ENCODE results near the gene VSX2.

The VSX2 gene

DNA sequence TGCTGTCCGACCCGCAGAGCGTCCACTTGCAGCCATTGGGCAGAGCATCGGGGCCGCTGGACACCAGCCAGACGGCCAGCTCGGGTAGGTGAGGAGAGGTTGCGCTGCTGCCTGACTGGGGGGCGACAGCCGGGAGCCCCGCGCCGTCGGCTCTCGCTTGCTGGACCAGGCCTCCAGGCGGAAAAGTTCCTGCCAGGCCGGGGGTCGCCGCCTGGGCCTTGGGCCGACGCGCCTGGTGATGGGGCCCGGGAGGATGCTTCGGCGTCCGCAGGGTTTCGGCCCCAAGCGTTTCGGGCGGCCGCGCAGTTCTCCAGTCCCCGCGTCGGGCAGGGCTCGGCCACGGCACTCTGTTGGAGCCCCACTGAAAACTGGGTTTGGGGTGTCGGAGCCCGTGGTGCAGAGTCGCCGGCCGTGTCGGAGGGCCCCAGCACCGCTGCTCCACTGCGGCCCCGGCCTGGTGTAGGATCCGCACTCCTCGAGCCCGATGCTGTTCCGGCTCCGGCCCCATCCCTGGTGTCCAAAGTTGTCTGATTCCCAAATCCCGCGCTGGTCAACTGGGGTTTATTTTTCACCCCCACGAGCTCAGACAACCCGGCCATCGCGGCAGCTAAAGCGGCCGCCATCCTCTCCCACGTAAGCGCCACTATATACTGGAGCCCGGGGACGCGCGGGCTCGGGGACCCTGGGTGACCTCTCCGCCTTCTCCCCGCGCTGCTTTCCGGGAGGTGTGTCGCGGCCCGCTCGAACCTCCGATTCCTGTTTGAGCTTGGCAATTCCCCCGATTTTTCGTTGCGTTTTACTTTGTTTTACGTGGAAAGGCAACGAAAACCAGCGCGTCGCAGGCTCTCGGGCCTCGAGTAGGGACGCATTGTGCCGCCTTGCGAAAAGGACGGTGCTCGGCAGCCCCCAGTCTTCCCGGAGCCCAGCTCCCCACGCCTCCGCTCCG, 872 bp downstream of the VSX2 start:
- H3K9ac ChIP-seq (ENCODE audit: low read length) = no peak overlapping the region
- no peaks in the 10 kb centered on the region for H3K4me1 ChIP-seq (ENCODE audit: control insufficient read depth, insufficient read depth, low read length)
- H3K27me3 ChIP-seq (ENCODE audit: control insufficient read depth, insufficient read depth, low read length) = peaks cover 52% of the 10 kb centered on the region
- no peak overlapping the region for H3K27ac ChIP-seq (ENCODE audit: low read depth, low read length)
- H3K36me3 ChIP-seq (ENCODE audit: control insufficient read depth, insufficient read depth, low read length) = no peaks in the 10 kb centered on the region
- H3K4me3 ChIP-seq (ENCODE audit: low read length) = peak overlapping the region; percentile 24

DNA sequence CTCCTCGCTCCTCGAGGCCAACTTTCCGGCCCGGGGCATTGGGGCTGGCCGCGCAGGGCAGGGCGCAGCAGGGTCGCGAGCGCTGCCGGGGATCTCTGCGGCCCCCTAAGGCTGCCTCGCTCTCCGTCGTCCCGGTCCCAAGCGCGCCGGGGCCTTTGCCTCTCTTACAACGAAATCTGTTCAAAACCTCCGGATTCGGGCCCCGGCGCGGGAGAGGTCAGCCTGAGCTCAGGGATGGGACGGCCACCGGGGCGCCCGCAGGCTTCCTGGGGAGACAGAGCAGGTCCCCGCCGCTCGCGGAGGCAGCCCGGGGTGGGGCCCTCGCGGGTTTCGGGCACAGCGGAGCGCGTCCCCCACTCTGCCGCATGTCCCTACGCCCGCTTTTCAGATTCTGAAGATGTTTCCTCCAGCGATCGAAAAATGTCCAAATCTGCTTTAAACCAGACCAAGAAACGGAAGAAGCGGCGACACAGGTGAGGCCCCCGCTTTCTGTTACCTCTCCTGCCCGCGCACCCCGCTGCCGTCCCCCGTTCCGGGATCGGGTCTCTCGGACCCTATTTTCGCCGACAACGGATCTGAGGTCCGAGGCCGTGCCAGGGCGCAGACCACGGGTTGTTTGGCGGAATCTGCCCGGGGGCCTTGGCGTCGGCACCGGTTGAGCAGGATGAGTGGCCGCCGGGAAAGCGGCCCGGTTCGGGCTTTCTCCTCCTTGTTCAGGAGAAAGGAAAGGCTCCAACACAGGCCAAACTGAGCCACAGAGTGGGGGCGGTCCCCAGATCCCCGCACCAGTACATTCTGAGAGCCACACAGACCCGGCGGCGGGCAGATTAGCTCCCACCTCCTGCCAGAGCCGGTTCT, 1.8 kb downstream of the VSX2 start:
- Histone ChIP-seq H3K36me3 (ENCODE audit: control insufficient read depth, insufficient read depth, low read length) (no peaks in the 10 kb centered on the region), H3K9ac (ENCODE audit: low read length) (no peak overlapping the region), H3K4me1 (ENCODE audit: control insufficient read depth, insufficient read depth, low read length) (no peaks in the 10 kb centered on the region), H3K27me3 (ENCODE audit: control insufficient read depth, insufficient read depth, low read length) (peaks cover 60% of the 10 kb centered on the region), H3K4me3 (ENCODE audit: low read length) (peak overlapping the region; percentile 24), H3K27ac (ENCODE audit: low read depth, low read length) (no peak overlapping the region)

DNA sequence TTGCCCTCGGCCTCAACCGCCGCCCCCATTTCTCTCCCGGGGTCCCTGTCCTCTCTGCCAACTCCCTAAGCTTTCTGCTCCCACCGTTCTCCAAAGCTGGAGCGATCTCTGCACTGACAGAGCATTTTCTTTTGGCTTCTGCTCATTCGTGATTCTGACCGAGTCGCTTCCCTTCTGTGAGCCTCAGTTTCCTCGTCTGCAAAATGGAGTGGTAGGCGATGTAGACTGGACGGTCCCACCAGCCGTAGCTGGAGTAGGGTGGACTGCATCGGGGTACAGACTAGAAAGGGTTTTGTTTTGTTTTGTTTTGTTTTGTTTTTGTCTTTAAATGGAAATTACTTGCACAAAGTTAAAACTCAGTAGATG, 2.4 kb downstream of the VSX2 start:
- Histone ChIP-seq H3K27me3 (ENCODE audit: control insufficient read depth, insufficient read depth, low read length) (peaks cover 64% of the 10 kb centered on the region), H3K27ac (ENCODE audit: low read depth, low read length) (no peak overlapping the region), H3K4me3 (ENCODE audit: low read length) (no peak overlapping the region), H3K4me1 (ENCODE audit: control insufficient read depth, insufficient read depth, low read length) (no peaks in the 10 kb centered on the region), H3K9ac (ENCODE audit: low read length) (no peak overlapping the region), H3K36me3 (ENCODE audit: control insufficient read depth, insufficient read depth, low read length) (no peaks in the 10 kb centered on the region)

DNA sequence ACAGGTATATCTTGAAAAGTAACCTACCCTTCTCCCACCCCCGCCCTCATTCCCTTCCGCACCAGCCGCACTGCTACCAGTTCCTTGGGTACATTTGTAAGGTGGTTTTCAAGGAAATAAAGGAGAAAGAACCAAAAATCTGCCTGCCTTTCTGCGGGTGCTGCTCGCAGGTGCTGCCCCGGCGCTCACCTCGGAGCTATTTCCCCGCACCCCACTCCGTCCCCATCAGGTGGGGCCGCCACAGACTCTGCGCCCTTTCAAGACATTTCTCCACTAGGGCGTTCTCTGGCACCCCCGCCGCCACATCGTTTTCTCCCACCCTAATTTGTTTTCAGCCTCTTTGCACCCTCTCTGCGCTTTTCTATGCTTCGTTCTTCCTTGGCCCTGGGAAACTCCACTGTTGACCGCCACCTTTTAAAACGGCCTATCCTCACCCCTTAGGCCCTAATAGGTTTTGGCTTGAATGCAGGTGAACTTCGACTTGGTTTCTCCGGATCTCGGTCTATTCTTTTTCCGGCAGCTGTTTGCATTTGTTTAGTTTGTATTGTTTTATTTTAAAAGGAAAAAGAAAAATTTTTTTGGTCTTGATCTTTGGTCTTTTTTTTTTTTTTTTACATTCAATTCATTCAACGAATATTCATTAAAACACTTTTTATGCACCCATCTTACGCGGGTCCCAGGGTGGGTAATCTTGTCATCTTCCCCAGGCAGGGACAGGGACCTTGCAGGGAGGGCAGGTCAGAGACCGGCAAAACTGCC, 3.0 kb downstream of the VSX2 start:
- Histone ChIP-seq H3K4me3 (ENCODE audit: low read length) (no peak overlapping the region), H3K9ac (ENCODE audit: low read length) (no peak overlapping the region), H3K36me3 (ENCODE audit: control insufficient read depth, insufficient read depth, low read length) (no peaks in the 10 kb centered on the region), H3K27me3 (ENCODE audit: control insufficient read depth, insufficient read depth, low read length) (peaks cover 65% of the 10 kb centered on the region), H3K27ac (ENCODE audit: low read depth, low read length) (no peak overlapping the region), H3K4me1 (ENCODE audit: control insufficient read depth, insufficient read depth, low read length) (no peaks in the 10 kb centered on the region)

DNA sequence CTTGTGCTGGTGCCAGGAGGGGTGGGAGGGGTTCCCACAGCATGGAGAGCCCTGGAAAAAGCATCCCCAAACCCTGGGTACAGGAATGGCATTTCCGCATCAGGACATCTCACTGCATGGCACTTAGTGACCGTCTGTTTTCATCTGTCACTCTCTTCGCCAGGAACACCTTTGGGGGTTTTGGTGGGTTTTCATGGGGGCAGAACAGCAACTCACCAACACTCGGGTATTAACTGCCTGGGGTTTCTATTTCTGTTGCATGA, 3.5 kb downstream of the VSX2 start:
- Histone ChIP-seq H3K27me3 (ENCODE audit: control insufficient read depth, insufficient read depth, low read length) (peaks cover 68% of the 10 kb centered on the region), H3K4me1 (ENCODE audit: control insufficient read depth, insufficient read depth, low read length) (no peaks in the 10 kb centered on the region), H3K4me3 (ENCODE audit: low read length) (no peak overlapping the region), H3K36me3 (ENCODE audit: control insufficient read depth, insufficient read depth, low read length) (no peaks in the 10 kb centered on the region), H3K9ac (ENCODE audit: low read length) (no peak overlapping the region), H3K27ac (ENCODE audit: low read depth, low read length) (no peak overlapping the region)

DNA sequence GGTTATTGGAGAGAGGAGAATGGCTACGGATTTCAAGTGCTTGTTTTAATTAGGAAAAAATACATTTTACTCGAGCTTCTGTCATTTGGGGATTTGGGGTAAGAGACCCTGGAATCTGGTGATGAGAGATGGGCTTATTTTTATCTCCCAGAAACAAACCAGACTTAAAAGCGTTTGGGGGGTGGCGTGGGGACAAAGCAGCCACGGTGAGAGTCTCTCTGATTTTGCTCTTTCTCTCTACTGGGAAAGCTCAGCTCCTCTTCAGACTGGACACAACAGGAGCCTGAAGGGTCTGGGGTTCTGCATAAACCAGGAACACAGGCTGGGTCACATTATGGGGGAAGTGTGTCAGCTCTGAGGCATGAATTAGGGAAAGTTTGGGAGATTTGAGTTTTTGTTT, 3.8 kb downstream of the VSX2 start:
- Histone ChIP-seq H3K4me3 (ENCODE audit: low read length) (no peak overlapping the region), H3K27me3 (ENCODE audit: control insufficient read depth, insufficient read depth, low read length) (peaks cover 72% of the 10 kb centered on the region), H3K27ac (ENCODE audit: low read depth, low read length) (no peak overlapping the region), H3K4me1 (ENCODE audit: control insufficient read depth, insufficient read depth, low read length) (no peaks in the 10 kb centered on the region), H3K36me3 (ENCODE audit: control insufficient read depth, insufficient read depth, low read length) (no peaks in the 10 kb centered on the region), H3K9ac (ENCODE audit: low read length) (no peak overlapping the region)

DNA sequence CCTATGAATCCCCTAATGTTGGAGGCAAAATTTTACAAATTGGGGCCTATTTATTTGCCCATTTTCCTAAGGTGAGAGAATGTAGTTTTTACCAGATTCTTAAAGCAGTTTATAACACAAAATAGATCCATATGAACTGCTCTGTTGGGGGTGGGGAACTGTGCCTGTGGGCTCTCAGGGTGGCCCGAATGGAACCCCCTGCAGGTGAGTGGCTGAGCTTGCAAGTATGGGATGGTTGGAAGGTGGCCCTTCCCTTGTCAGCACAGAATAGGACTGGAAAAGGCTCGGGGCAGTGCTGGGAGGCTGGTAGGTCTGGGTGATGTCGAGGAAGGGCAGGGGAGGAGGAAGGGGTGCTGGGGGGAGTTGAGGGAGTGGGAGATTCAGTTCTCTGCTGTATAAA, 4.9 kb downstream of the VSX2 start:
- H3K27ac ChIP-seq (ENCODE audit: low read depth, low read length) = no peak overlapping the region
- no peaks in the 10 kb centered on the region for H3K36me3 ChIP-seq (ENCODE audit: control insufficient read depth, insufficient read depth, low read length)
- H3K9ac ChIP-seq (ENCODE audit: low read length) = no peak overlapping the region
- no peaks in the 10 kb centered on the region for H3K4me1 ChIP-seq (ENCODE audit: control insufficient read depth, insufficient read depth, low read length)
- H3K27me3 ChIP-seq (ENCODE audit: control insufficient read depth, insufficient read depth, low read length) = peaks cover 65% of the 10 kb centered on the region
- H3K4me3 ChIP-seq (ENCODE audit: low read length) = no peak overlapping the region

DNA sequence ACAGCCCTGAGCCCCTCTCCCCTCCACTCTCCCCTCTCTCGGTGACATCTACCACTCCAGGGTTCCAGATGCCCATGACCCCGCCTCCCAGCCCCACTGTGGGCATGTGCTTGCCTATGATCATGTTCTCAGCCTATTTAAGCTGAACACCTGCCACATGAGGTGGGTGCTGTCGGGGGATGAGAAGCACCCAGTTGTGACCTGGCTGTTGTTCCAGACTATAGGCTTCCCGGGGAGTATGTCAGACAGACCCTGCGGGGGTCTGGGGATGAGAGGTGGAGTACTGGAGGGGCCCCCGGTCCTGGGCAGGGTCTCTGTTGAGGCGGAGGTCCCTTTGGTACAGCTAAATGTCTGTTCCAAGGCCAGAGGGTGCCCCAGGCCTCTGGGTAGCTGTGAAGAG, 6.0 kb downstream of the VSX2 start:
- peaks cover 55% of the 10 kb centered on the region for H3K27me3 ChIP-seq (ENCODE audit: control insufficient read depth, insufficient read depth, low read length)
- H3K27ac ChIP-seq (ENCODE audit: low read depth, low read length) = no peak overlapping the region

DNA sequence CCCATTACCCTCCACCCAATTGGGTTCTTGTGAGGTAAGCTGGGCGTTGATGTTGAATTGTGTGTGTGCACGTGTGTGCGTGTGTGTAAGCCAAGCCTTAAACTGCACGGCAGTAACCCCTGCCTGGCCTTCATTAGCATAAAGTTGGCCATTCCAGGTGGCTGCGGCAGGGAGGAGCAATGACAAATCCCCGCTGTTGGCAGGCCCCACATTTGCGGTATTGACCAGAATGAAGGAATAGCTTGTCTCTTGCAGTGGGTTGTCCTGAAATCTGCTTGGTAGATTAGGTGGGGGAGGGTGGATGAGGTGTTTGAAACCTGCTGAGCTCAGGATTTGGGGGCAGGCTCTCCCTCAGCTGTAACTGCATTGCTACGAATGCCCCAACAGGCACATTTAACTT, 7.3 kb downstream of the VSX2 start:
- Histone ChIP-seq H3K36me3 (ENCODE audit: control insufficient read depth, insufficient read depth, low read length) (no peaks in the 10 kb centered on the region), H3K4me1 (ENCODE audit: control insufficient read depth, insufficient read depth, low read length) (no peaks in the 10 kb centered on the region), H3K27me3 (ENCODE audit: control insufficient read depth, insufficient read depth, low read length) (peaks cover 43% of the 10 kb centered on the region), H3K9ac (ENCODE audit: low read length) (no peak overlapping the region), H3K27ac (ENCODE audit: low read depth, low read length) (no peak overlapping the region), H3K4me3 (ENCODE audit: low read length) (no peak overlapping the region)

More for the DNA sequence above, 6.0 kb downstream of the VSX2 start:
- H3K36me3 ChIP-seq (ENCODE audit: control insufficient read depth, insufficient read depth, low read length) = no peaks in the 10 kb centered on the region
- no peak overlapping the region for H3K4me3 ChIP-seq (ENCODE audit: low read length)
- no peak overlapping the region for H3K9ac ChIP-seq (ENCODE audit: low read length)
- no peaks in the 10 kb centered on the region for H3K4me1 ChIP-seq (ENCODE audit: control insufficient read depth, insufficient read depth, low read length)

DNA sequence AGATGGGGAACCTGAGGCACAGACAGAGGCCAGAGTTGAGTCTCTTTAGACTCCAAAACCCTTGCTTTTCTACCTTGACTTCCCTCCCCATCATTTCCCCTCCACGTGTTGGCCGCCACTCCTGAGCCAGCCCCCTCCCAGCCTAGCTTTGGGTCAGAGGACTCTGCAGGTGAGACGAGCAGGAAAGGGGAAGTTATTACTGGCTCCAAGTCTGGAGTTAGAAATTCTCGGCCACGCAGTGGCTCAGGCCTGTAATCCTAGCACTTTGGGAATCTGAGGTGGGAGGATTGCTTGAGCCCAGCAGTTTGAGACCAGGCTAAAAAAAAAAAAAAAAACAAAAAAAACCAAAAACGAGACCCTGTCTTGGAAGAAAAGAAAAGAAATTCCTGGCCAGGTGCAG, 8.8 kb downstream of the VSX2 start:
- no peaks in the 10 kb centered on the region for H3K4me1 ChIP-seq (ENCODE audit: control insufficient read depth, insufficient read depth, low read length)
- no peak overlapping the region for H3K9ac ChIP-seq (ENCODE audit: low read length)
- no peak overlapping the region for H3K4me3 ChIP-seq (ENCODE audit: low read length)
- H3K27me3 ChIP-seq (ENCODE audit: control insufficient read depth, insufficient read depth, low read length) = peaks cover 33% of the 10 kb centered on the region
- no peaks in the 10 kb centered on the region for H3K36me3 ChIP-seq (ENCODE audit: control insufficient read depth, insufficient read depth, low read length)
- no peak overlapping the region for H3K27ac ChIP-seq (ENCODE audit: low read depth, low read length)

DNA sequence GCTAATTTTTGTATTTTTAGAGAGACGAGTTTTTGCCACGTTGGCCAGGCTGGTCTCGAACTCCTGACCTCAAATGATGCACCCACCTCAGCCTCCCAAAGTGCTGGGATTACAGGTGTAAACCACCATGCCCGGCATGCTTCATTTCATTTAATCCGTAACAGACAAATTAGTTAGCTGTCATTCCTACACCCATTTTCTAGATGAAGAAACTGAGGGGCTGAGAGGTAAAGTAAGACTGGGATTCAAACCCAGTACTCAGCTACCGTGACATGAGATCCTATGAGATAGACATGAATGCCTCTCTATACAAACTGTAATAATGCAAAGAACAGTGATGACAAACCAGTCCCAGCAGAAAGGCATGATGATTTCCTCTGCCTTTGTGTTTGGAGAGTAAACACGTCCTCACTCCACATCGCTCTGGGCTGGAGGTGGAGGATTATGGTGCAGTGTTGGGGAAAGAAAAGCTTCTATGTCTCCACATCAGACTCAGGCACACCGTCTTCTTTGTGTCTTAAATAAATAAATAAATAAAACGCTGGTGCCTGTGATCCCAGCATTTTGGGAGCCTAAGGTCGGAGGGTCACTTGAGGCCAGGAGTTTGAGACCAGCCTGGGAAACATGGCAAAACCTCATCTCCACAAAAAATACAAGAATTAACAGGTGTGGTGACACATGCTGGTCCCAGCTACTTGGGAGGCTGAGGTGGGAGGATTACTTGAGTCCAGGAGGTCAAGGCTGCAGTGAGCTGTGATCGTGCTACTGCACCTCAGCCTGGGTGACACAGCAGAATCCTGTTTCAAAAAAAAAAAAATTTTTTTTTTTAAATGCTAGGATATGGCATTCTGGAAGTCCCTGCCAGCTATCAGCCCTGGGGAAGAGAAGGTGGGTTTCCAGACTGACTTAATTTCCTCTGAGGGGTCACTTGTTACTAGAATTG, 10.5 kb downstream of the VSX2 start:
- H3K9ac ChIP-seq (ENCODE audit: low read length) = no peak overlapping the region
- no peak overlapping the region for H3K4me3 ChIP-seq (ENCODE audit: low read length)
- H3K4me1 ChIP-seq (ENCODE audit: control insufficient read depth, insufficient read depth, low read length) = no peaks in the 10 kb centered on the region
- H3K27me3 ChIP-seq (ENCODE audit: control insufficient read depth, insufficient read depth, low read length) = peaks cover 26% of the 10 kb centered on the region
- H3K36me3 ChIP-seq (ENCODE audit: control insufficient read depth, insufficient read depth, low read length) = no peaks in the 10 kb centered on the region
- no peak overlapping the region for H3K27ac ChIP-seq (ENCODE audit: low read depth, low read length)

Data from rectal smooth muscle tissue (tissue), 1 donor.